Measurements from ENCODE around the gene EPHB2. TPM values are rescaled to one million over a fixed set of nuclear protein-coding genes. Genes with fewer than 3 reads are reported as not detected.

Gene EPHB2
- total and polyA plus RNA-seq, 12 donors, result 0.15 to 5.0 (median 0.85) TPM

- Histone ChIP-seq H3K27ac (no peak overlapping the region), H3K4me3 (no peak overlapping the region), H3K4me1 (no peaks in the 10 kb centered on the region), H3K27me3 (peaks cover 0 to 59% (median 26%) of the 10 kb centered on the region in 7 donors), H3K36me3 (no peaks in the 10 kb centered on the region), H3K9me3 (no peaks in the 10 kb centered on the region)
- WGBS, 2 donors, result 73 to 76% methylated on average over 13 of the region's 13 CpGs
- intact Hi-C loops (cut with DNase I), result loop anchor here in 4 of 10 donors (5.0 to 10.0 kb wide), 3 partner anchors 247 to 257 kb away; no protein-coding TSS in a partner anchor
- ATAC-seq (no peak), DNase-seq (no peak)
- no peak for TF ChIP-seq CTCF (IDR thresholded peaks at IDR 0.05)
These were observed 32.4 kb upstream of the EPHB2 start for GRCh38 chr1:22677931-22678896.

GRCh38 chr1:22680726-22681125 lies 29.9 kb upstream of the EPHB2 start:
- peaks cover 0 to 56% (median 30%) of the 10 kb centered on the region in 7 donors for H3K27me3 ChIP-seq
- no peak for ATAC-seq

GRCh38 chr1:22681556-22682276 lies 28.9 kb upstream of the EPHB2 start:
- Histone ChIP-seq H3K27me3 (peaks cover 0 to 62% (median 30%) of the 10 kb centered on the region in 7 donors), H3K36me3 (no peaks in the 10 kb centered on the region), H3K4me3 (no peak overlapping the region), H3K4me1 (no peaks in the 10 kb centered on the region), H3K9me3 (no peaks in the 10 kb centered on the region), H3K27ac (no peak overlapping the region)
- ATAC-seq (no peak), DNase-seq (no peak)
- intact Hi-C loops (cut with DNase I), result no loop called here
- TF ChIP-seq CTCF (IDR thresholded peaks at IDR 0.05), result no peak
- WGBS, 2 donors, result 77 to 79% methylated on average over 15 of the region's 15 CpGs

More at GRCh38 chr1:22680726-22681125, 29.9 kb upstream of the EPHB2 start:
- WGBS, 2 donors, result 64 to 68% methylated on average over 9 of the region's 9 CpGs
- DNase-seq, result no peak
- no peak overlapping the region for H3K4me3 ChIP-seq
- no peaks in the 10 kb centered on the region for H3K9me3 ChIP-seq
- no peak overlapping the region for H3K27ac ChIP-seq
- intact Hi-C loops (cut with DNase I), result no loop called here
- no peaks in the 10 kb centered on the region for H3K36me3 ChIP-seq
- H3K4me1 ChIP-seq, result no peaks in the 10 kb centered on the region
- TF ChIP-seq CTCF (IDR thresholded peaks at IDR 0.05), result no peak

GRCh38 chr1:22683547-22683946 lies 27.1 kb upstream of the EPHB2 start:
- WGBS, 2 donors, result 90 to 94% methylated on average over 1 of the region's 1 CpG
- DNase-seq, result no peak
- ATAC-seq, result no peak
- Histone ChIP-seq H3K27ac (no peak overlapping the region), H3K27me3 (peaks cover 0 to 65% (median 27%) of the 10 kb centered on the region in 7 donors), H3K4me3 (no peak overlapping the region), H3K36me3 (no peaks in the 10 kb centered on the region), H3K9me3 (no peaks in the 10 kb centered on the region), H3K4me1 (no peaks in the 10 kb centered on the region)
- intact Hi-C loops (cut with DNase I), result no loop called here
- no peak for TF ChIP-seq CTCF (IDR thresholded peaks at IDR 0.05)
